22Rv1 (cell line): ENCODE results near the gene GPD1.
A peak's percentile ranks its signal among the peaks of the same experiment; 100 is the strongest.

Experiments used
- H3K27ac ChIP-seq: fragments of 450-650 bp; 2 replicates; pipeline ENCODE4 v1.5.1; 2017
- CTCF ChIP-seq: fragments of 450-650 bp; IDR thresholded peaks from 2 replicates; pipeline ENCODE4 v1.5.1; 2017; ENCODE audit warnings: mild to moderate bottlenecking
- ZFX ChIP-seq: fragments of 450-650 bp; IDR thresholded peaks from 2 replicates; pipeline ENCODE4 v1.6.1; 2017; ENCODE audit warnings: antibody characterized with exemption, borderline replicate concordance

GPD1 gene

GRCh38 chr12:50083301-50083700 is 20.5 kb upstream of the GPD1 start:
- H3K27ac ChIP-seq, result peak overlapping the region; percentile 37
- TF ChIP-seq ZFX, result no peak

- peak overlapping the region; percentile 88 for H3K27ac ChIP-seq
Observed at GRCh38 chr12:50084409-50084774, 19.4 kb upstream of the GPD1 start.

GRCh38 chr12:50084775-50085614 is 18.8 kb upstream of the GPD1 start, which contains the start of gene SMARCD1:
SMARCD1 (plus strand) TSS chr12:50085342; CDS start chr12:50085370, 28 bp downstream.
- TF ChIP-seq ZFX (no peak), CTCF (peak; percentile 99)
- peak within 1 kb of the TSS; percentile 88 for H3K27ac ChIP-seq

- H3K27ac ChIP-seq, result peak overlapping the region; percentile 88
- TF ChIP-seq ZFX (no peak), CTCF (no peak)
Observed at GRCh38 chr12:50085615-50086072, 18.2 kb upstream of the GPD1 start.

GRCh38 chr12:50086148-50086547 is 17.7 kb upstream of the GPD1 start:
- peak overlapping the region; percentile 88 for H3K27ac ChIP-seq
- TF ChIP-seq CTCF (no peak), ZFX (no peak)

- TF ChIP-seq CTCF (no peak), ZFX (no peak)
- H3K27ac ChIP-seq, result no peak overlapping the region
Observed at GRCh38 chr12:50087151-50087550, 16.7 kb upstream of the GPD1 start.

- no peak for TF ChIP-seq ZFX
- TF ChIP-seq CTCF, result no peak
- H3K27ac ChIP-seq, result no peak overlapping the region
Observed at GRCh38 chr12:50087995-50088394, 15.8 kb upstream of the GPD1 start.

GRCh38 chr12:50088577-50089335 is 15.1 kb upstream of the GPD1 start:
- H3K27ac ChIP-seq, result no peak overlapping the region

More at GRCh38 chr12:50088577-50089335, 15.1 kb upstream of the GPD1 start:
- TF ChIP-seq ZFX (no peak), CTCF (peak; percentile 98)
